ENCODE results near the gene ZNF282.
A peak's percentile ranks its signal among the peaks of the same experiment; 100 is the strongest.
"Not testable (repeated sequence)": the region's sequence is repeated elsewhere in the genome, so short reads cannot be mapped to it uniquely, and the experiment has no call there.

The ZNF282 gene

GRCh38 chr7:149218469-149219420 is 23.4 kb downstream of the ZNF282 start:
- in situ Hi-C loops (cut with HindIII; ENCODE audit: low pct_unique_long_range_greater_than_20kb, low sequenced_read_pairs): no loop called here
- TF ChIP-seq JUND (IDR thresholded peaks at IDR 0.05; ENCODE audit: low read depth): no peak
- DNase-seq (ENCODE audit: low read depth in 1 of 2, low spot score in 1 of 2): no peak

GRCh38 chr7:149220534-149220933 is 25.2 kb downstream of the ZNF282 start:
- in situ Hi-C loops (cut with HindIII; ENCODE audit: low pct_unique_long_range_greater_than_20kb, low sequenced_read_pairs): no loop called here
- no peak for TF ChIP-seq JUND (IDR thresholded peaks at IDR 0.05; ENCODE audit: low read depth)
- DNase-seq (ENCODE audit: low read depth in 1 of 2, low spot score in 1 of 2): peak in 1 of 2 experiments; percentile 62

GRCh38 chr7:149223176-149223575 is 27.8 kb downstream of the ZNF282 start:
- in situ Hi-C loops (cut with HindIII; ENCODE audit: low pct_unique_long_range_greater_than_20kb, low sequenced_read_pairs): no loop called here
- TF ChIP-seq JUND (IDR thresholded peaks at IDR 0.05; ENCODE audit: low read depth): no peak
- no peak for DNase-seq (ENCODE audit: low read depth in 1 of 2, low spot score in 1 of 2)

GRCh38 chr7:149223761-149224160 is 28.4 kb downstream of the ZNF282 start:
- TF ChIP-seq JUND (IDR thresholded peaks at IDR 0.05; ENCODE audit: low read depth): no peak
- in situ Hi-C loops (cut with HindIII; ENCODE audit: low pct_unique_long_range_greater_than_20kb, low sequenced_read_pairs): no loop called here
- no peak for DNase-seq (ENCODE audit: low read depth in 1 of 2, low spot score in 1 of 2)

- no peak for DNase-seq (ENCODE audit: low read depth in 1 of 2, low spot score in 1 of 2)
- in situ Hi-C loops (cut with HindIII; ENCODE audit: low pct_unique_long_range_greater_than_20kb, low sequenced_read_pairs): no loop called here
- no peak for TF ChIP-seq JUND (IDR thresholded peaks at IDR 0.05; ENCODE audit: low read depth)
These were observed 29.0 kb downstream of the ZNF282 start for GRCh38 chr7:149224352-149224751.

- TF ChIP-seq JUND (IDR thresholded peaks at IDR 0.05; ENCODE audit: low read depth): no peak
- in situ Hi-C loops (cut with HindIII; ENCODE audit: low pct_unique_long_range_greater_than_20kb, low sequenced_read_pairs): no loop called here
- DNase-seq (ENCODE audit: low read depth in 1 of 2, low spot score in 1 of 2): no peak
These were observed 29.8 kb downstream of the ZNF282 start for GRCh38 chr7:149225106-149225505.

GRCh38 chr7:149225656-149226055 is 30.3 kb downstream of the ZNF282 start:
- in situ Hi-C loops (cut with HindIII; ENCODE audit: low pct_unique_long_range_greater_than_20kb, low sequenced_read_pairs): no loop called here
- no peak for TF ChIP-seq JUND (IDR thresholded peaks at IDR 0.05; ENCODE audit: low read depth)
- DNase-seq (ENCODE audit: low read depth in 1 of 2, low spot score in 1 of 2): no peak

GRCh38 chr7:149226366-149226765 is 31.0 kb downstream of the ZNF282 start:
- DNase-seq (ENCODE audit: low read depth in 1 of 2, low spot score in 1 of 2); in situ Hi-C loops (cut with HindIII; ENCODE audit: low pct_unique_long_range_greater_than_20kb, low sequenced_read_pairs): not testable (repeated sequence)

- TF ChIP-seq JUND (IDR thresholded peaks at IDR 0.05; ENCODE audit: low read depth): no peak
- DNase-seq (ENCODE audit: low read depth in 1 of 2, low spot score in 1 of 2): no peak
- in situ Hi-C loops (cut with HindIII; ENCODE audit: low pct_unique_long_range_greater_than_20kb, low sequenced_read_pairs): no loop called here
These were observed 31.6 kb downstream of the ZNF282 start for GRCh38 chr7:149226840-149227494.

- DNase-seq (ENCODE audit: low read depth in 1 of 2, low spot score in 1 of 2): no peak
- no peak for TF ChIP-seq JUND (IDR thresholded peaks at IDR 0.05; ENCODE audit: low read depth)
- in situ Hi-C loops (cut with HindIII; ENCODE audit: low pct_unique_long_range_greater_than_20kb, low sequenced_read_pairs): no loop called here
These were observed 33.6 kb downstream of the ZNF282 start for GRCh38 chr7:149228831-149229471.

GRCh38 chr7:149229526-149229925 is 34.2 kb downstream of the ZNF282 start:
- in situ Hi-C loops (cut with HindIII; ENCODE audit: low pct_unique_long_range_greater_than_20kb, low sequenced_read_pairs): no loop called here
- DNase-seq (ENCODE audit: low read depth in 1 of 2, low spot score in 1 of 2): no peak
- no peak for TF ChIP-seq JUND (IDR thresholded peaks at IDR 0.05; ENCODE audit: low read depth)

- TF ChIP-seq JUND (IDR thresholded peaks at IDR 0.05; ENCODE audit: low read depth): no peak
- DNase-seq (ENCODE audit: low read depth in 1 of 2, low spot score in 1 of 2): no peak
- in situ Hi-C loops (cut with HindIII; ENCODE audit: low pct_unique_long_range_greater_than_20kb, low sequenced_read_pairs): no loop called here
These were observed 37.0 kb downstream of the ZNF282 start for GRCh38 chr7:149232362-149232761.

GRCh38 chr7:149233655-149234204 is 38.4 kb downstream of the ZNF282 start:
- not testable (repeated sequence) for DNase-seq (ENCODE audit: low read depth in 1 of 2, low spot score in 1 of 2)

More at GRCh38 chr7:149233655-149234204, 38.4 kb downstream of the ZNF282 start:
- in situ Hi-C loops (cut with HindIII; ENCODE audit: low pct_unique_long_range_greater_than_20kb, low sequenced_read_pairs): not testable (repeated sequence)

Data from T47D (cell line).